Uterus (tissue), 2 donors: Measurements from ENCODE around the gene MRPL28.

Source experiments
- POLR2A ChIP-seq, 2 donors: fragments of 450-650 bp; IDR thresholded peaks; one replicate each; pipeline ENCODE4 v1.6.1; 2016; ENCODE audit warnings: antibody characterized with exemption in 2 of 2, mild to moderate bottlenecking in 1 of 2, moderate library complexity in 1 of 2
- TF ChIP-seq, protein P1 (sequence below), 4 experiments: fragments of 200-600 bp in 2 of 4; fragments of 450-650 bp in 2 of 4; sonication (generic) in 2 of 4; IDR thresholded peaks; one replicate each; pipeline ENCODE4 v1.5.1; 2016 to 2019; ENCODE audit warnings: antibody characterized with exemption in 4 of 4, mild to moderate bottlenecking in 2 of 4, moderate library complexity in 1 of 4

DNA sequence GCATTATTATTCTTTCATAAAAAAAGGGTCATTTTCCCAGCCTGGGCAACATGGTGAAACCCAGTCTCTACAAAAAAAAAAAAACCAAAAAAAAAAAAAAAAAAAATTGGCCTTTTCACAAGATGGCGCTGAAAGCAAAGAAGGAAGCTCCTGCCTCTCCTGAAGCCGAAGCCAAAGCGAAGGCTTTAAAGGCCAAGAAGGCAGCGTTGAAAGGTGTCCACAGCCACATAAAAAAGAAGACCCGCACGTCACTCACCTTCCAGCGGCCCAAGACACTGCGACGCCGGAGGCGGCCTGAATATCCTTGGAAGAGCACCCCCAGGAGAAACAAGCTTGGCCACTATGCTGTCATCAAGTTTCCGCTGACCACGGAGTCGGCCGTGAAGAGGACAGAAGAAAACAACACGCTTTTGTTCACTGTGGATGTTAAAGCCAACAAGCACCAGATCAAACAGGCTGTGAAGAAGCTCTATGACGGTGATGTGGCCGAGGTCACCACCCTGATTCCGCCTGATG, 16.4 kb upstream of the MRPL28 start:
- TF ChIP-seq, protein P1, sequence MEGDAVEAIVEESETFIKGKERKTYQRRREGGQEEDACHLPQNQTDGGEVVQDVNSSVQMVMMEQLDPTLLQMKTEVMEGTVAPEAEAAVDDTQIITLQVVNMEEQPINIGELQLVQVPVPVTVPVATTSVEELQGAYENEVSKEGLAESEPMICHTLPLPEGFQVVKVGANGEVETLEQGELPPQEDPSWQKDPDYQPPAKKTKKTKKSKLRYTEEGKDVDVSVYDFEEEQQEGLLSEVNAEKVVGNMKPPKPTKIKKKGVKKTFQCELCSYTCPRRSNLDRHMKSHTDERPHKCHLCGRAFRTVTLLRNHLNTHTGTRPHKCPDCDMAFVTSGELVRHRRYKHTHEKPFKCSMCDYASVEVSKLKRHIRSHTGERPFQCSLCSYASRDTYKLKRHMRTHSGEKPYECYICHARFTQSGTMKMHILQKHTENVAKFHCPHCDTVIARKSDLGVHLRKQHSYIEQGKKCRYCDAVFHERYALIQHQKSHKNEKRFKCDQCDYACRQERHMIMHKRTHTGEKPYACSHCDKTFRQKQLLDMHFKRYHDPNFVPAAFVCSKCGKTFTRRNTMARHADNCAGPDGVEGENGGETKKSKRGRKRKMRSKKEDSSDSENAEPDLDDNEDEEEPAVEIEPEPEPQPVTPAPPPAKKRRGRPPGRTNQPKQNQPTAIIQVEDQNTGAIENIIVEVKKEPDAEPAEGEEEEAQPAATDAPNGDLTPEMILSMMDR (IDR thresholded peaks at IDR 0.05) = no peak
- no peak for TF ChIP-seq POLR2A (IDR thresholded peaks at IDR 0.05)
